Stimulated activated CD8-positive, alpha-beta memory T cell treated with anti-CD3 and anti-CD28 coated beads, Interleukin-15, amount 100 ng/mL, for 4 hours (primary cell): ENCODE data around the gene BEX5.
"Not testable (repeated sequence)": the region's sequence is repeated elsewhere in the genome, so short reads cannot be mapped to it uniquely, and the experiment has no call there.

Experiments
- DNase-seq, 2 donors: peaks; one replicate each; pipeline ENCODE4 v3.0.0-alpha.2; 2020; ENCODE audit warnings: low read depth in 2 of 2

The BEX5 gene

GRCh38 chrX:102155806-102156179, at the start of gene BEX5:
TSS of gene BEX5 (minus strand) at chrX:102155977. CDS start at chrX:102154265, 1,712 bp downstream.
- DNase-seq = peak; percentile 9 to 20

DNA sequence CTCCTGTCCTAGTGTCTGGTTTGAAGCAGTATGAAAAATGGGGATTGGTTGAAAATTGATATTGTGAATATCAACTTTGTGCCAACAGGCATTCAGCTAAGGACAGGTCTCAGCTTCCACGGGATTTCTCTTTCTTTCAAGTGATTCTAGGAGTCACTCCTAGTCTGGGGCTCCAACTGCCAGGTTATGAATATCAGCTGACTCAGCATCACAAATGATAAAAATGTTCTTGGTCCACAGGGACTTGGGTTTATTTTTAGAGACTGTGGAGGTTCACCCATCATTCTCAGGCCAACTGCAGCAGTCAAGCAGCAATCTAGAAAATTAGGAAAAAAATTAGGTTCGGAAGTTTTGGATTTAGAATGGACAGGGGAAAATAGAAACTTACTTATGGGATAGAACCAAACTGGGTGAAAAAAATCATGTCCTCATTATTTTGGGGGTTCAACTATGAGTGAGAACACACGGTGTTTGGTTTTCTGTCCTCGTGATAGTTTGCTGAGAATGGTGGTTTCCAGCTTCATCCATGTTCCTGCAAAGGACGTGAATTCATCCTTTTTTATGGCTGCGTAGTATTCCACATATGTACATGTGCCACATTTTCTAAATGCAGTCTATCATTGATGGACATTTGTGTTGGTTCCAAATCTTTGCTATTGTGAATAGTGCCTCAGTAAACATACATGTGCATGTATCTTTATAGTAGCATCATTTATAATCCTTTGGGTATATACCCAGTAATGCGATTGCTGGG, 30.4 kb upstream of the BEX5 start:
- no peak for DNase-seq

- peak in 1 of 2 donors; percentile 0 for DNase-seq
These were observed 624 bp downstream of the BEX5 start for GRCh38 chrX:102154900-102155805.

DNA sequence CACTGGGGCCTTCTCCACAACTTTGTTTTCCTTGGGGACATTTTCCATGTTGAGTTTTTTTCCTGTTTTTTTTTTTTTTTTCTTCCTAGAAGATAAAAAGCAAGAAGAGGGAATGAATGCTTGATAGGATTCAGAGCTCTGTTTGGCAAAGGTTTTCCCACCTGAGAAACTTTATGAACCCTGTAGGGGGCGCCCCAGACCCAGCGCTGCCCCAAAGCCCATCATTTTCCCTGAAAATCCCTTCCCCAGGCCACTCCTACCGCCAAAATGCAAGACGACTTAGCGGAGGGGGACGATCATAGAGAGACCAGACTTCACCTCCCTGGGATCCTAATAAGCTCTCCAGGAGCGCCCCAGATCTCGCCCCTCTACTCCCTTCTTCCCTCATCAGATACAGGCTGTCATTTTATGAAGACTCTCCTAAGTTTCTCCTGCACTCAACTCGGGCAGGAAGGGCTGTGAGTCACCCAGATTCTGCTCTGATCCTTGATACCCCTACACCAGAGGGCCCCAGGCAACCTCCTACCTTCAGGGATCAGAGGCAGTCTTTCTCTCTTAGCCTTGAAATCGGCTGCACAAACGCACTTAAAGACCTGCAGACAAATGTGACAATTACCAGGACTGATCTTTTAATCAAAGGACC, 1.4 kb downstream of the BEX5 start:
- no peak for DNase-seq

DNA sequence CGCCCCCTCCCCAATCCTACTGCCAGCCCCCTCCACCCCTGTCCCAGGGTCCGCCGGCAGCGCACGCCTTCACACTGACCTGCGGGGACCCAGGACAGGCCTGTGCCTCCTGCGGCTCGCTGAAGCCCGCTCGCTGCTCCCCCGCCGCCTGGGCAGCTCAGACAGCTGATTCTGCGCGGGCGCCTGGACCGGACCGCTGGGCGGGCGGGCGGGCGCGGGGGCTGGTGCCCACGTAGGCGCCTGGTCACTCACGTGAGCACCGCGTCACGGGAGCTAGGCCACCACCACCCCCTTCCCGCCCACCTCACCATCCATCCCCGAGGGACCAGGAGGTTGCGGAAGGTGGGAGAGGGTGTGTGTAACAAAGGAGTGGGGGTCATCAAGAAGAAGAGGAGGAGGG, 13.5 kb downstream of the BEX5 start, which contains the start of gene TCEAL6:
TSS of gene TCEAL6 (minus strand) at position 208 of the 400 bp plus-strand sequence.
- not testable (repeated sequence) for DNase-seq

- not testable (repeated sequence) for DNase-seq
These were observed 14.1 kb downstream of the BEX5 start for GRCh38 chrX:102141631-102142030.

DNA sequence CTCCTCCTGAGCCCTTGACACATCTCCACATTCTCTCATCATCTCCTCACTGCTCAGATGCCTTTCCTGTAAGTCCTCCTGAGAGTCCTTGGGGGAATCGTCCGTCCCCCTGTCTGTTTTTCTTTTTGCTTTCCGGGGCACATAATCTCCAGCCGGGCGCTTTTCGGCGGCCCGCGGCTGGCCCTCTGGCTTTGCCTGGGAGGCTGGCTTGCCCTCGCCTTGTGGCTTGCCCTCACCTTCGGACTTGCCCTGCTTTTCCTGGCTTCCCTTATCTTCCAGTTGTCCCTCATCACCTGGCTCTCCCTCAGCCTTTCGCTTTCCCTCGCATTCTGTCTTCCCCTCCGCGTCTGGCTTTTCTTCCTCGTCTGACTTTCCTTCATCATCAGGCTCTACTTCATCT, 14.9 kb downstream of the BEX5 start:
- DNase-seq = not testable (repeated sequence)

DNA sequence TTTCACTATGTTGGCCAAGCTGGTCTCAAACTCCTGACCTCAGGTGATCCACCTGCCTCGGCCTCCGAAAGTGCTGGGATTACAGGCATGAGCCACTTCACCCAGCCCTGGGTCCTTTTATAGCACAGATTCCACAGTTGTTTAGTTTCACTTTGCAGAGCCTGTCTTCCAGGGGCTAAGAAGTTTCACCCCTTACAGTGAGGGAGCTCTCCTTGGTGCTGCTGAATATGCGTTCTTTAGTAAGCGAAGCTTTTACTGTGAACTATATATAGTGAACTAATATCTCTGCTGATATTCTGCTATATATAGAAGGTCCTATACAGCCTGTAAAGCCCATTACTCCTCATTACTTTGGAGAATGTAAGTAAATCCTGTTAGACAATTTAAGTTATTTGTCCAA, 17.7 kb downstream of the BEX5 start:
- DNase-seq = no peak

DNA sequence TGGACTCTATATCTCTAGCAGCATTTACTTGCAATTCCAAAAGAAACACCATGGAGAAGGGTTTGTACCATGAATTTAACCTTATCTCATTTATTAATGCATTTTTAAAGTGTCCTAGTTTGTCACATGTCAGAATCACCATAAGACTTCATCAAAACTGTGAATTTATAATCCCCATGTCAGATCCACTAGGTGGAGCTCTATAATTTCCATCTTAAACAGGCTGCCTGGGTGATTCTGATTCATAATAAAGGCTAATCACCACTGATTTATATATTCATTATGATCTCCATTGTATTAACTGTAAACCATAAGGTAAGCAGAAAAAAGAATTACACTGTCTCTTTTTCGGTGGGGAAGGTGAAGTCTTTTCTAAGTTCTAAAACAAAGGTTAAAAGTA, 26.3 kb downstream of the BEX5 start:
- DNase-seq = no peak

DNA sequence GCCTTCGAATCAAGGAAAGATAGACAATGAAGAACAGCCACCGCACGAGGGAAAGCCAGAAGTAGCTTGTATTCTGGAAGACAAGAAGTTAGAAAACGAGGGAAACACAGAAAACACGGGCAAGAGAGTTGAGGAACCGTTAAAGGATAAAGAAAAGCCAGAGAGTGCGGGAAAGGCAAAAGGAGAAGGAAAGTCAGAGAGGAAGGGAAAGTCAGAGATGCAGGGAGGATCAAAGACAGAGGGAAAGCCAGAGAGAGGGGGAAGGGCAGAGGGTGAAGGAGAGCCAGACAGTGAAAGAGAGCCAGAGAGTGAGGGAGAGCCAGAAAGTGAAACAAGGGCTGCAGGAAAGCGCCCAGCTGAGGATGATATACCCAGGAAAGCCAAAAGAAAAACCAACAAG, 28.9 kb downstream of the BEX5 start:
- DNase-seq = no peak

GRCh38 chrX:102126080-102126818, 29.5 kb downstream of the BEX5 start:
- DNase-seq = not testable (repeated sequence)

DNA sequence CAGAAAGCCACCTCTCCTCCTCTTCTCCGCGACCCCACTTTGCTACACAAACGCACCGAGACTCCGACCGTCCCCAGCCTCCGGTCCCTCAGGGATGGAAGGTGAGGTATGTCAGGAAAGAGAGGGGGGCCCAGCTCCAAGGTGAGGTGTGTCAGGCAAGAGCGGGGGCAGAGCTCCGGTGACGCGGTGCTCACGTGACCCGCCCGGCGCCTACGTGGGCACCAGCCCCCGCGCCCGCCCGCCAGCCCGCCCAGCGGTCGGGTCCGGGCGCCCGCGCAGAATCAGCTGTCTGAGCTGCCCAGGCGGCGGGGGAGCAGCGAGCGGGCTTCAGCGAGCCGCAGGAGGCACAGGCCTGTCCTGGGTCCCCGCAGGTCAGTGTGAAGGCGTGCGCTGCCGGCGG, 30.3 kb downstream of the BEX5 start, which contains the start of gene TCEAL2:
TSS of gene TCEAL2 (plus strand) at position 244 of the 400 bp plus-strand sequence. CDS start 1,152 bp downstream, outside the sequence.
- DNase-seq = not testable (repeated sequence)

- DNase-seq = not testable (repeated sequence)
These were observed 30.8 kb downstream of the BEX5 start for GRCh38 chrX:102125014-102125413.

GRCh38 chrX:102115748-102116147, 40.0 kb downstream of the BEX5 start:
- DNase-seq = no peak

- no peak for DNase-seq
These were observed 42.4 kb downstream of the BEX5 start for GRCh38 chrX:102113367-102113766.
